MCF 10A (cell line): ENCODE results near the gene FKBP1B. TPM values are rescaled to one million over a fixed set of nuclear protein-coding genes. Genes with fewer than 3 reads are reported as not detected.

Experiments used
- BruUV-seq: library from RNA; stranded (reverse); fragments of 400-500 nt; replicated peaks from 2 replicates; lab custom pipeline; 2021; lab: Mats Ljungman, UMichigan
- CTCF ChIA-PET: fragments of 300-600 bp; sonication (Branson Sonifier 250); formaldehyde crosslinking; extraction: SDS; loops from one replicate; lab custom pipeline; 2021; ENCODE audit warnings: antibody characterized with exemption, inconsistent platforms; lab: Yijun Ruan, JAX
- POLR2A ChIA-PET: fragments of 300-600, 350-650 bp; sonication (Branson Sonifier 250); formaldehyde crosslinking; extraction: SDS; loops from one replicate; lab custom pipeline; 2020; ENCODE audit warnings: antibody characterized with exemption, inconsistent platforms; lab: Yijun Ruan, JAX
- DNase-seq: peaks from one replicate; pipeline ENCODE4 v3.0.0-alpha.2; 2018; ENCODE audit not compliant: unreplicated experiment
- H3K27ac Mint-ChIP-seq: one replicate; pipeline ENCODE4 v1.8.0; 2022; ENCODE audit warnings: mild to moderate bottlenecking, low read depth, mixed read lengths; ENCODE audit not compliant: unreplicated experiment
- H3K27me3 Mint-ChIP-seq: one replicate; pipeline ENCODE4 v1.8.0; 2022; ENCODE audit warnings: mixed read lengths; ENCODE audit not compliant: insufficient read depth, unreplicated experiment
- H3K36me3 Mint-ChIP-seq: one replicate; pipeline ENCODE4 v1.8.0; 2022; ENCODE audit warnings: mild to moderate bottlenecking, moderate library complexity, mixed read lengths; ENCODE audit not compliant: insufficient read depth, unreplicated experiment
- H3K4me1 Mint-ChIP-seq: one replicate; pipeline ENCODE4 v1.8.0; 2022; ENCODE audit warnings: mixed read lengths; ENCODE audit not compliant: insufficient read depth, unreplicated experiment
- H3K4me3 Mint-ChIP-seq: one replicate; pipeline ENCODE4 v1.8.0; 2022; ENCODE audit warnings: mild to moderate bottlenecking, moderate library complexity, mixed read lengths; ENCODE audit not compliant: unreplicated experiment
- H3K9me3 Mint-ChIP-seq: one replicate; pipeline ENCODE4 v1.8.0; 2022; ENCODE audit warnings: mixed read lengths; ENCODE audit not compliant: unreplicated experiment
- CTCF ChIP-seq: fragments of 200-600 bp; IDR thresholded peaks from one replicate; pipeline ENCODE4 v1.8.0; 2022; ENCODE audit warnings: antibody characterized with exemption, mild to moderate bottlenecking; ENCODE audit not compliant: unreplicated experiment
- intact Hi-C: fragments of 100-400 bp; cut with micrococcal nuclease; formaldehyde crosslinking; loops from 2 replicates; pipeline ENCODE4 v1.14.1; 2022
- total RNA-seq: library from RNA; stranded (reverse); gene quantifications from 2 replicates; pipeline ENCODE4 v1.2.3, GENCODE V29; 2022

FKBP1B gene
- total RNA-seq, 1 experiment from 2014 or later, result 1.7 TPM

- peaks cover 5% of the 10 kb centered on the region for H3K36me3 Mint-ChIP-seq
- no peak overlapping the region for H3K27ac Mint-ChIP-seq
- DNase-seq, result peak; percentile 22
- BruUV-seq, result no TSS peak
- intact Hi-C loops, result no loop called here
- TF ChIP-seq CTCF, result no peak
- no peaks in the 10 kb centered on the region for H3K9me3 Mint-ChIP-seq
- peaks cover 24% of the 10 kb centered on the region for H3K4me1 Mint-ChIP-seq
- H3K27me3 Mint-ChIP-seq, result no peaks in the 10 kb centered on the region
- H3K4me3 Mint-ChIP-seq, result no peak overlapping the region
- POLR2A ChIA-PET, result interaction anchor here (0.8 to 2.4 kb wide), 10 partner anchors 9 to 123 kb away, joined by 3 to 16 read pairs (median 4); partner anchors contain the start of genes ATAD2B, SF3B6 and TP53I3
- CTCF ChIA-PET, result interaction anchor here (0.6 kb wide), 1 partner anchor 100 kb away, joined by 3 read pairs; no protein-coding TSS in a partner anchor
Observed at GRCh38 chr2:24048769-24049484, 614 bp upstream of the FKBP1B start.

- no peak for TF ChIP-seq CTCF
- BruUV-seq, result no TSS peak
- Mint-ChIP-seq H3K27ac (no peak overlapping the region), H3K4me1 (peaks cover 17% of the 10 kb centered on the region), H3K9me3 (no peaks in the 10 kb centered on the region), H3K27me3 (no peaks in the 10 kb centered on the region), H3K36me3 (peaks cover 5% of the 10 kb centered on the region), H3K4me3 (no peak overlapping the region)
- intact Hi-C loops, result no loop called here
- ChIA-PET POLR2A (interaction anchor here (0.7 to 2.8 kb wide), 7 partner anchors 24 to 162 kb away, joined by 3 to 22 read pairs (median 3); partner anchors contain the start of genes ATAD2B, SF3B6 and TP53I3), CTCF (interaction anchor here (0.6 to 0.9 kb wide), 2 partner anchors 9 to 123 kb away, joined by 3 read pairs; no protein-coding TSS in a partner anchor)
- DNase-seq, result no peak
Observed at GRCh38 chr2:24050041-24050979, 769 bp downstream of the FKBP1B start.

- Mint-ChIP-seq H3K27ac (no peak overlapping the region), H3K4me1 (peaks cover 11% of the 10 kb centered on the region), H3K4me3 (no peak overlapping the region), H3K36me3 (peaks cover 5% of the 10 kb centered on the region), H3K27me3 (no peaks in the 10 kb centered on the region), H3K9me3 (no peaks in the 10 kb centered on the region)
- ChIA-PET POLR2A (interaction anchor here (1.3 to 2.8 kb wide), 3 partner anchors 21 to 125 kb away, joined by 3 to 22 read pairs (median 3); partner anchors contain the start of genes ATAD2B and SF3B6), CTCF (interaction anchor here (0.6 to 1.2 kb wide), 4 partner anchors 8 to 22 kb away, joined by 3 to 4 read pairs (median 3); no protein-coding TSS in a partner anchor)
- no TSS peak for BruUV-seq
- no peak for TF ChIP-seq CTCF
- intact Hi-C loops, result no loop called here
- DNase-seq, result no peak
Observed at GRCh38 chr2:24051833-24052232, 2.3 kb downstream of the FKBP1B start.
